ENCODE results near the gene NKD2.
"Not testable (repeated sequence)": the region's sequence is repeated elsewhere in the genome, so short reads cannot be mapped to it uniquely, and the experiment has no call there.

NKD2 gene

DNA sequence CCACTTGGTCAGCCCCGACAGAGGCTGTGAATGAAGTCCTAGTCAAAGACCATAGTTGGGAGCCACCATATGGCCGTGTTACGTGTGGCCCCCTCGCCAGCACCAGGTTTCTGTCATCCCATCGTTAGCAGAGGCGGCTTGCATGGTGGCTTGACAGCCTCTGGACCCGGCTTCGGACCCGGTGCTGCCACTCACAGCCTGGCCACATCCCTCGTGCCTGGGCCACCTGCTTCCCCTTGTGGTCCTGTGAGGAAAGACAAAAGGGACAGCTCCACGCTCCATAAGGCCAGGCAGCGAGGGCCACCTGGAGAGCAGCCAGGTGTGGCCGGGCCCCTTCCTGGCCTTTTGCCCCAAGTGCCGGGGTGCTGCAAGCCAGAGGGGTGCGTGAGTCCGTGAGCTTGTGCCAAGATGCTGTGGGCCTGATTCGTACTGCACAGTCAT, 6.2 kb downstream of the NKD2 start:
- no peak for DNase-seq

GRCh38 chr5:1015507-1015906, 6.9 kb downstream of the NKD2 start:
- no peak for DNase-seq

- DNase-seq = no peak
Observed at GRCh38 chr5:1016036-1016435, 7.4 kb downstream of the NKD2 start.

GRCh38 chr5:1016476-1016875, 7.9 kb downstream of the NKD2 start:
- DNase-seq = no peak

- DNase-seq = no peak
Observed at GRCh38 chr5:1017056-1017455, 8.5 kb downstream of the NKD2 start.

DNA sequence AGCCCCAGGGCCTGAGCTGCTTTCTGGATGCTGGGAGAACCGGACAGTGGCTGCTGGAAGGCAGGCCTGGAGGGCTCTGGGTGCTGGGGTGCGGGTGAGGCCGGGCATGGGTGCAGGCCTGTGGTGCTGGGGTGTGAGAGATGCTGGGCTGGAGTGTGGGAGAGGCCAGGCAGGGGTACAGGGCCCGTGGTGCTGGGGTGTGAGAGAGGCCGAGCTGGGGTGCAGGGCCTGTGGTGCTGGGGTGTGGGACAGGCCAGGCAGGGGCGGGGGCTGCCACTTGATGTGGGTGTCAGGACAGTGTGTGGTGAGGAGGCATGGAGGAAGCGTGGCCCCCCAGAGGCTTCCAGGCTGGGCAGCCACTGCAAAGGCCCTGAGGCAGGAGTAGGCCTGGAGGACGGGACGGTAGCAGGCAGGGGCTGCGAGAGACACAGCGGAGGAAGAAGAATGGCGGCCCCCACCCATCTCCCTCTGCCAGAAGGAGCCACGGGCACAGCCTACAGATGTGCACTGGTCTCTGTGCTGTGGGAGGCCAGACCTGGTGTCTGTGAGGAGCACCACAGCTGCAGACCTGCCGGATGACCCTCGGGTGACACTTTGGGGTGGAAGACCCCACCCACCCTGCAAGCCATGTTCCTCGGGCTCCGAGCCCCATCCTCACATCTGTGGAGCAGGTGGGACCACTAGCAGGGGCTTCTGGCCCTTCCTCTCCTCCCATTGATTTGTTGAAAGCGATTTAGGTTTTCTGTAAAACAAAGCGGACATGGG, 9.3 kb downstream of the NKD2 start:
- DNase-seq = no peak

DNA sequence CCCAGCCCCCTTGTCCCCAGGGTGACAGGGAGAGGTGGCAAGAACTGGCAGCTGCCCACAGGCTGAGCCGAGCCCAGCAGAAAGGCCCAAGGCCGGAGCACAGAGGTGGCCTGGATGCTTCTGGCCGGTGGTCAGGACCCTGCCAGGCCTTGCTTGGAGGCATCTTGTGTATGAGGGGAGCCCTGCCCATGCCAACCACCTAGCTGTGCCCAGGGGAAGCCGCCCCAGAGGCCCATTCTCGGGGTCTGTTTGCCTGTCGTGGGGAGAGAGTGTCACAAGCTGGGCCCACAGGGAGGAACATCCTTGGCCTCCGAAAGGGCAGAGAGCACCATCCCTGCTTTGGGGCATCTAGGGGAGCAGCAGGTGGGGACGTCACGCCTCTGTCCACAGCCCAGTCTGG, 10.0 kb downstream of the NKD2 start:
- DNase-seq = no peak

DNA sequence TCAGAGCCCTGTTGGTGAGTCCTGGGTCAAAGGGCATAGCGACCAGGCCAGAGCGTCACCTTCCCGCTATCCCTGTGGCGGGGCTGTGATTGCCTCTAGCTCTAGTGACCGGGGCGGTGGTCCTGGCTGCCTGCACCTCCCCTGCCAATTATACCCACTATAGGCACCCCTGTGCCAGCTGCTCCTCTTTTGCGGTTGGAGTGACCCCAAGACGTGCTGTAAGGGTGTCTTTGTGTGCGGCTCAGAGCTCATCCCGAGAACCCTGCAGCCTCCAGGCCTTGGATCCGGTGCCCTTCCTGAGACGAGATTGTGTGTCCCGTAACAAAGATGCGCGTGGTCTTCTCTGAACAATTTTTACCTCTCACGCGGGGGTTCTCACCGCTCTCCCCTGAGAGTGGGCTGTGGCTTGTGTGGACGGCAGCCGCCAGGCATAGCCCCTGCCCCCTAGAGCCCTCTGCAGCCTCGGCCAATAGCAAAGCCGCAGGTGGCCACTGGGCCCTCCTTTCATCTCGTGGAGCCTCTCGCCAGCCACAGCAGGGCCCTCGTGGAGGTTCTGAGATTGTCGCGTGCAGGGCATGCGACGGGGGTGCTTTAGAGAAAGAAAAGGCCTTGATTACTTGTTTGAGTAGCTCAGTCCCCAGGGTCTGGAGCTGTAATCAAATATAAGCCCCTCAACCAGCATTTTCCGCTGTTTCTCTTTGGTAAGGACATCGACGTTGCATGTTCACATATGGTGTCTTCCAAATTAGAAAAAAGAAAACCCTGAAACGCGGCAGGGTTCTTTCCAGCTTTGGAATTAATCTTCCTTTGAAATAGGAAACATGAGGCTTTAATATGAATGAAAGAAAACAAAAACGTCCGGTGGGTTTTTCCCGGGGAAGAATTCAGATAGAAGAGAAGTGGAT, 10.7 kb downstream of the NKD2 start:
- no peak for DNase-seq

DNA sequence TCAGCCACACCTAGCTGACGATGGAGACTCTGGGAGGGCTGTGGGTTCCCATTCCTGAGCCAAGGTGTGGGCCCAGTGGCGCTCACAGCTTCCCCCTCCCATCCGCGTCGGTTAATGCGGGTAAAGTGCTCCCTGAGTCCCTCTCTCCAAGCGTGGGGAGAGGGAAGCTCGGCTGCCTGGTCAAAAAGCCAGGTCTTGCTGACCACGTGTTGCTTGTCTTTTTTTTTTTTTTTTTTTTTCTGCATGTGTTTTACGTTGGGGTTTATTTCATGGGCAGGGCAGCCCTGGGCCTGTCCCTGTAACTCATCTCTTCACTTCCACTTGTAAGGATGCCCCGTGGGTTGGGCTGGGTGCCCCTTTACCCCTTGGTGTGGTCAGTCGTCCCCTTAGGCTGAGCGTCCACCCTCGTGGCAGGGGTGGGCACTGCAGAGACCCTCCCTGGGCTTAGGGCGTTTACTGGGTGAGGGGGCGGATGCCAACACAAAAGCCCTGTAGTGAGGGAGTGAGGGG, 11.9 kb downstream of the NKD2 start:
- DNase-seq = no peak

GRCh38 chr5:1021136-1021968, 12.8 kb downstream of the NKD2 start:
- DNase-seq = no peak

DNA sequence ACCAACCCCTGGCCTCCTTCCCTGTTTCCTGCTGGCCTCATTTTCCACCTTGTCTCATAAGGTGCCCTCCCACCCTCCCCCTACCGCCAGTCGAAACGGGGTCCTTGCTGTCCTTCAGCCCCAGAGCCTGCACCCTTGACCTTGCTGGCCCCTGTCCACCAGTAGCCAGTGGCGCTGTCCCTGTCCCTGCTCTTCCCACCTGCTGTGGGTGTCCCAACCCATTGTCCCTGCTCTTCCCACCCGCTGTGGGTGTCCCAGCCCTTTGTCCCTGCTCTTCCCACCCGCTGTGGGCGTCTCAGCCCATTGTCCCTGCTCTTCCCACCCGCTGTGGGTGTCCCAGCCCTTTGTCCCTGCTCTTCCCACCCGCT, 13.4 kb downstream of the NKD2 start:
- not testable (repeated sequence) for DNase-seq

DNA sequence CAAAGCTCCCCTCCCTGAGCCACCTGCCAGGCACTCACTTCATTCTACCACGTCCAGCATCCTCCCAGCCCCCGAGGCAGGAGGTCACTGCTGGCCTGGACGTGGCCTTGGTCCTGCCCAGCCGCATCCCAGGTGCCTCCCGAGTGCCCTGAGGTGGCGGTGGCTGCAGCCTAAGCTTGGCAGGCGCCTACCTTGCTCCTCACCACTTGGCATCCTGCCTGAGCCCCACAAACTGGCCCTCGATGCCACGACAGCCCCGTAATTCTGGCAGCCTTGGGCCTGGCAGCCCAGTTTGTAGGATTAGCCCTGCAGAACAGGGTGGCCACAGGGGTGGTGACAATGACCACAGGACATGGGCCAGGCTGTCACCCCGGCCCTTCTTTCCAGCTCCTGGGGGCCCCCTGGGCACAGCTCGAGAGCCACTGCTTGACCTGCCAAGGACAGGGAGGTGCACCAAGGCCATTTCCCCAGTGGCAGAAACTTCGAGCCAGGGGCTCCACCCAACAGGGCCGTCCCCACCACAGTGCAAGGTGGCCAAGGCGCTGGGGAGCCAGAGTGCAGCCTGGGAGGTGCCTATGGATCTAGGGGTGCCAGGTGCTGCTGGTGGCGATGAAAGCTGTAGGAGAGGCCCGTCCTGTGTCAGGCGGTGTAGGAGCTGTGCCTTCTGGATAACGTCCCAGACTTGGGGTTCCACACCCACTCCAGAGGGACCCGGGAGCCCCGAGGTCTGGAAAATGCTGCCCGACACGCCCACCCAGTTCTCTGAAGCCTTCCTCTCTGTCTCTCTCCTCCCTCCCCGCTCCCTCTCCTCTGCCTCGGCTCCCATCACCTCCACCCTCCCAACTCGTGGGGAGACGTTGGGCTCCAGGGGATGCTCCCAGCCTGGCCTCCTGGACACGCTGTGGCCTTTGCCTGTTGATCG, 18.4 kb downstream of the NKD2 start:
- DNase-seq = no peak

DNA sequence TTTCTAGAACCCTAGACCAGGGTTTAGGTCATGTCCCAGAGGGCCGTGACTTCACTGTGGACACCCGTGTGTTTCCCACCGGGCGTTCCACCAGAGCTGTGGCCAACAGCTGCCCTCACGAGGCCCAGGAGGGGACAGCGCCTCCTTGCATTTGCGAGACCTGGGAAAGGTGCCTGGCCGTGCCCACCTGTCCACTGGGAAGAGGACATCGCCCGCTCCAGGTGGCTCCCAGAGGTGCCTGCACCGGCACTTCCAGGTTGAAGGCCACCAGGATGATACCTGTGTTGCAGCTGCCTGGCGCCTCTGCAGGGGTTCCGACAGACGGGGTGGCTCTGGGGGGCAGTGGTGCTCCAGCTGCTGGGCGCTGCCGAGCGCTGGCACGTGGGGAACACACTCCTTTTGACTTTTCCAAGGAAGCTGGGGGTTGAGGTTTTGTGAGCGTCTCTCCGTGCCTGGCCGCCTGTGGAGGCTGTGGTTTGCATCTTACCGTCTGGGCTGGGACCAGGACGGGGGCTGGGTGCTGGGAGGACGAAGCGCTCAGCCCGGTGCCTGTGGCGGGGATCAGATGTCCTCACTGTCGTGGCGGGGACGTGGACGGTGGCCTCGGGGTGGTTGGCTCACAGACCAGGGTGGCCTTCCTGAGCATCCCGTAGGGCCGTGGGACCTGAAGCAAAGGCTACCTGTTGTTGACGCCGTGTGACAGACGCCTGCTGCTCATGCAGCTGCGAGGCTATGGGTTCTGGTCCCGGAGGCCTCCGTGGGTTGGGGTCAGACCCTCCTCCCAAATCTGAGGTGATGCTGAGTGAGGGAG, 19.2 kb downstream of the NKD2 start:
- DNase-seq = no peak

DNA sequence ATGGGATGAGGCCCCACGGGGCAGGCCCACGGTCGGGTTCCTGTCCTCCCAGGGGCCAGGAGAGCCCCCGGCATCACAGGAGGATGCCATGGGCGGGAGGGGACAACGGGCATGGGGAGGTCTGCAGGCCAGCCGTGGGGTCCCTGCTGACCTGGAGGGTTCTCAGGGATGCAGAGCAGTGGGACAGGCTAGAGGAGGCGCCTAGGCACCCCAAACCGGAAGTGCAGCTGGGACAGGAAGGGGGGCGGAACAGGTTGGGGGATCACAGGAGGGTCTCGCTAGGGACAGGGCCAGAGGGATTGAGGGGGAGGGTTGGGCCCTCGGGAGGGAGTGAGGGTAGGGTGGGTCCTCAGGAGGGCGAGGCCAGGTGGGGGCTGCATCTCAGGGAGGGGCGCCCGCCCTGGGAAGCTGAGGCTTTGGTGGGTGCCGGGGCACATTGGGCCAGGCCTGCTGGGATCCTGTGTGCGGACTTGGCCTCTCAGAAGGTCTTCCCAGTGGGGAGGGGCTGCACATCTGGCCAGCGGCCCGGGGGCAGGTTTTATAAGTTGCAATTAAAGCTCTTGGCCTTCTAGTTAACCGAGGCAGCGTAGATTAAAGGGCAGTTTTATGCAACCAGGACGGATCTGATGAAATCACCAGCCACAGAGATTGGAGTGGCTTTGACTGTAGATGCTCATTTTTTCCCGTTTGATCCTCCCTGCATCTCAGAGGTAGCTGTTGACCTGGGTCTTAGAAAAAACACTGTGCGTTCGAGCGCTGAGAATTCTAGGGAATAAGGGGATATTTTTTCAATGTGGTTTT, 20.1 kb downstream of the NKD2 start:
- no peak for DNase-seq

DNA sequence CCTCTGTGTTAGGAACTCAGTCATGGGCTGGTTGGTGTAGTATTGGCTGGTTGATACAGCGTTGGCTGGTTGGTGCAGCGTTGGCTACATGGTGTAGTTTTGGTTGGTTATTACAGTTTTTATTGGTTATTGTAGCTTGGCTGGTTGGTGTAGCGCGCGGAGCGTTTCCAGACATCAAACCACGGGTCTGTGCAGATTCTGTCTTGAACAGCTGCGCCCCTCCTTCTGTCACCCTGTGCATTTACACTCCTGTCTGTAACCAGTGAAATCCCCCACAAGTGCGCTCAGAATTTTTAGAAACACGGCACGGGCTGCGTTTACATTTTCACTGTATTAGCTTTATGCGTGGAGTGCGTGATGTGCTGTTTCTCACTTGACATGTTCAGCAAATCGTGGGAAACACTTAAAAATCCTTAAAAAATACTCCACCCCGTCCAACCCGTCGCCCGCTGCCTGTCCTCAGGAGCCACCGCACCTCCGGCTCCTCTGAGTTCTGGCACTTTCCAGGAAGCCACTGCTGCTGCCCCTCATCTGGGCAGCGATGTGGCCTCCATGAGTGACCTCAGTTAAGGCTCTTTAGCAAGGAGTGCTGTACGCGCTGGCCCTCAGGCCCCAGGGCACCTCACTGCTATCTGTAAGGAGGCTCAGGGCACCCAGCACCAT, 20.8 kb downstream of the NKD2 start:
- DNase-seq = no peak

- no peak for DNase-seq
Observed at GRCh38 chr5:1029945-1030625, 21.5 kb downstream of the NKD2 start.

DNA sequence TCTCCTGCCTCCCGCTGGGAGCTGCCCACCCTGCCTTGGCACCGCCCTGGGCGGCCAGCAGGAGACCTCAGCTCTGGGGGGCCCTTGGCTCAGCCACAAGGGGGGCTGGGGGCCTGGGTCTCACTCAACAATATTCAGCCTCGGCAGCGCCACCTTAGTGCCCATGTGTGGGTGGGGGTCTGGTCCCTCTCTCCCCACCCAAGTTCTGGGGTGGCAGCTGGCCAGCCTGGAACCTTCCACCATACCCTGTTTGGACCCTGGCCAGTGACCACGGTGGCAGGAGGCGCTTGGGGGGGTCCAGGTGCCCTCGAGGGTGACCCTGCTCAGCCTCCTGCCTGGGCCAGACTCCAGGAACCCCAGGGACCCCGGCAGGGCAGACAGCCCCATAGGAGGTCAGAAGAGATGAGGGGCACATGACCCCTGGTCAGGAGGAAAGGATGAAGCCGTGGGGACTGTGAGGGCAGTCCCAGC, 22.2 kb downstream of the NKD2 start:
- no peak for DNase-seq

- DNase-seq = no peak
Observed at GRCh38 chr5:1031306-1031959, 22.8 kb downstream of the NKD2 start.

Measured in effector CD4-positive, alpha-beta T cell (primary cell).